NCI-H2196 (cell line): Measurements from ENCODE around the gene PCARE.

Experiments
- DNase-seq: peaks from one replicate; lab custom pipeline; 2025; ENCODE audit not compliant: unreplicated experiment; lab: John Stamatoyannopoulos, UW

PCARE gene

GRCh38 chr2:29040552-29040951 lies 33.8 kb downstream of the PCARE start:
- no peak for DNase-seq

GRCh38 chr2:29039718-29040480 lies 34.4 kb downstream of the PCARE start:
- DNase-seq, result no peak

GRCh38 chr2:29035016-29035745 lies 39.1 kb downstream of the PCARE start:
- no peak for DNase-seq

- no peak for DNase-seq
These were observed 40.7 kb downstream of the PCARE start for GRCh38 chr2:29033656-29034055.

GRCh38 chr2:29033172-29033571 lies 41.2 kb downstream of the PCARE start:
- DNase-seq, result no peak

GRCh38 chr2:29032189-29032588 lies 42.1 kb downstream of the PCARE start:
- no peak for DNase-seq

- DNase-seq, result no peak
These were observed 43.3 kb downstream of the PCARE start for GRCh38 chr2:29031046-29031445.

- no peak for DNase-seq
These were observed 48.6 kb downstream of the PCARE start for GRCh38 chr2:29025711-29026110.

- DNase-seq, result no peak
These were observed 49.4 kb downstream of the PCARE start for GRCh38 chr2:29024882-29025430.

- no peak for DNase-seq
These were observed 51.1 kb downstream of the PCARE start for GRCh38 chr2:29023188-29023587.

GRCh38 chr2:29022679-29023078 lies 51.6 kb downstream of the PCARE start:
- DNase-seq, result no peak

- no peak for DNase-seq
These were observed 52.4 kb downstream of the PCARE start for GRCh38 chr2:29021886-29022285.

GRCh38 chr2:29017716-29018435 lies 56.4 kb downstream of the PCARE start:
- no peak for DNase-seq

- no peak for DNase-seq
These were observed 57.8 kb downstream of the PCARE start for GRCh38 chr2:29016504-29016903.

GRCh38 chr2:29015701-29016470 lies 58.4 kb downstream of the PCARE start:
- DNase-seq, result no peak

- no peak for DNase-seq
These were observed 59.4 kb downstream of the PCARE start for GRCh38 chr2:29014811-29015421.

GRCh38 chr2:29014331-29014730 lies 60.0 kb downstream of the PCARE start:
- DNase-seq, result no peak

GRCh38 chr2:29013057-29013780 lies 61.1 kb downstream of the PCARE start:
- DNase-seq, result no peak

GRCh38 chr2:29012211-29012681 lies 62.1 kb downstream of the PCARE start:
- DNase-seq, result no peak
